GM12878 (cell line): ENCODE results near the gene CGAS.

Source experiments
- CBX5 ChIP-seq: sonication (generic); IDR thresholded peaks from 2 replicates; pipeline ENCODE4 v1.6.1; 2016; ENCODE audit warnings: low read depth, moderate library complexity, mild to moderate bottlenecking, inconsistent platforms
- CREB1 ChIP-seq: IDR thresholded peaks from 2 replicates; pipeline ENCODE4 v1.6.1; 2012; ENCODE audit warnings: low read depth, mild to moderate bottlenecking, inconsistent platforms
- LARP7 ChIP-seq: fragments of 450-650 bp; IDR thresholded peaks from 2 replicates; pipeline ENCODE4 v1.6.1; 2017; ENCODE audit warnings: mild to moderate bottlenecking
- RFX5 ChIP-seq: IDR thresholded peaks from 2 replicates; pipeline ENCODE4 v1.6.1; 2011; ENCODE audit warnings: low read depth, low read length, improper control_type of control experiment
- WRNIP1 ChIP-seq: IDR thresholded peaks from 2 replicates; pipeline ENCODE4 v1.6.1; 2011; ENCODE audit warnings: low read depth, low read length, improper control_type of control experiment, borderline replicate concordance
- ZBED1 ChIP-seq: IDR thresholded peaks from 2 replicates; pipeline ENCODE4 v1.6.1; 2016; ENCODE audit warnings: borderline replicate concordance
- TF ChIP-seq, protein P1 (sequence below), 3 experiments: IDR thresholded peaks in 2 of 3; conservative IDR thresholded peaks in 1 of 3; 2 replicates each; pipeline ENCODE4 v1.5.1; 2011; ENCODE audit warnings: low read depth in 3 of 3, low read length in 3 of 3, mild to moderate bottlenecking in 3 of 3, control low read depth in 2 of 3, moderate library complexity in 2 of 3, inconsistent platforms in 1 of 3, mixed read lengths in 1 of 3; ENCODE audit not compliant: control insufficient read depth in 2 of 3, insufficient read depth in 1 of 3; ENCODE audit errors: extremely low read depth in 1 of 3
- TF ChIP-seq, protein P2 (sequence below): IDR thresholded peaks from 2 replicates; pipeline ENCODE4 v1.6.1; 2011; ENCODE audit warnings: low read depth, mild to moderate bottlenecking, low read length, moderate library complexity, borderline replicate concordance; ENCODE audit errors: extremely low read depth
- TF ChIP-seq, protein P3 (sequence below): fragments of 450-650 bp; IDR thresholded peaks from 2 replicates; pipeline ENCODE4 v1.6.1; 2017; ENCODE audit warnings: mild to moderate bottlenecking
- TF ChIP-seq, protein P4 (sequence below): fragments of 450-650 bp; conservative IDR thresholded peaks from 2 replicates; pipeline ENCODE4 v1.6.1; 2017; ENCODE audit warnings: mild to moderate bottlenecking, moderate library complexity

DNA sequence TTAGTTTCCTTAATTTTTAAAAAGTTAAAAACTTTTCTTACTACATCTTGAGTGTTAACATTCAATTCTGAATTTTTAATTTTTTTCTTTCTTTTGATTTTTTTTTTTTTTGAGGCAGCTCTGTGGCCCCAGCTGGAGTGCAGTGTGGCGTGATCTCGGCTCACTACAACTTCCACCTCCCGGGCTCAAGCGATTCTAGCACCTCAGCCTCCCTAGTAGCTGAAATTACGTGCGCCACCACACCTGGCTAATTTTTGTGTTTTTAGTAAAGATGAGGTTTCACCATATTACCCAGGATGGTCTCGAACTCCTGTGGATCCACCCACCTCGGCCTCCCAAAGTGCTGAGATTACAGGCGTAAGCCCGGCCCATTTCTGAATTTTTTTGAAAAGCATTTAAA lies 56.2 kb downstream of the CGAS start:
- TF ChIP-seq, protein P1, sequence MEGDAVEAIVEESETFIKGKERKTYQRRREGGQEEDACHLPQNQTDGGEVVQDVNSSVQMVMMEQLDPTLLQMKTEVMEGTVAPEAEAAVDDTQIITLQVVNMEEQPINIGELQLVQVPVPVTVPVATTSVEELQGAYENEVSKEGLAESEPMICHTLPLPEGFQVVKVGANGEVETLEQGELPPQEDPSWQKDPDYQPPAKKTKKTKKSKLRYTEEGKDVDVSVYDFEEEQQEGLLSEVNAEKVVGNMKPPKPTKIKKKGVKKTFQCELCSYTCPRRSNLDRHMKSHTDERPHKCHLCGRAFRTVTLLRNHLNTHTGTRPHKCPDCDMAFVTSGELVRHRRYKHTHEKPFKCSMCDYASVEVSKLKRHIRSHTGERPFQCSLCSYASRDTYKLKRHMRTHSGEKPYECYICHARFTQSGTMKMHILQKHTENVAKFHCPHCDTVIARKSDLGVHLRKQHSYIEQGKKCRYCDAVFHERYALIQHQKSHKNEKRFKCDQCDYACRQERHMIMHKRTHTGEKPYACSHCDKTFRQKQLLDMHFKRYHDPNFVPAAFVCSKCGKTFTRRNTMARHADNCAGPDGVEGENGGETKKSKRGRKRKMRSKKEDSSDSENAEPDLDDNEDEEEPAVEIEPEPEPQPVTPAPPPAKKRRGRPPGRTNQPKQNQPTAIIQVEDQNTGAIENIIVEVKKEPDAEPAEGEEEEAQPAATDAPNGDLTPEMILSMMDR (IDR thresholded peaks at IDR 0.05 in 2 of 3, conservative IDR thresholded peaks at IDR 0.05 in 1 of 3; ENCODE audit: control insufficient read depth in 2 of 3, extremely low read depth in 1 of 3, insufficient read depth in 1 of 3, low read depth in 3 of 3, low read length in 3 of 3): no peak
- TF ChIP-seq CBX5 (no peak), CREB1 (no peak), WRNIP1 (no peak), ZBED1 (no peak), LARP7 (no peak), RFX5 (no peak)
- TF ChIP-seq, protein P2, sequence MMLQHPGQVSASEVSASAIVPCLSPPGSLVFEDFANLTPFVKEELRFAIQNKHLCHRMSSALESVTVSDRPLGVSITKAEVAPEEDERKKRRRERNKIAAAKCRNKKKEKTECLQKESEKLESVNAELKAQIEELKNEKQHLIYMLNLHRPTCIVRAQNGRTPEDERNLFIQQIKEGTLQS: no peak
- TF ChIP-seq, protein P3, sequence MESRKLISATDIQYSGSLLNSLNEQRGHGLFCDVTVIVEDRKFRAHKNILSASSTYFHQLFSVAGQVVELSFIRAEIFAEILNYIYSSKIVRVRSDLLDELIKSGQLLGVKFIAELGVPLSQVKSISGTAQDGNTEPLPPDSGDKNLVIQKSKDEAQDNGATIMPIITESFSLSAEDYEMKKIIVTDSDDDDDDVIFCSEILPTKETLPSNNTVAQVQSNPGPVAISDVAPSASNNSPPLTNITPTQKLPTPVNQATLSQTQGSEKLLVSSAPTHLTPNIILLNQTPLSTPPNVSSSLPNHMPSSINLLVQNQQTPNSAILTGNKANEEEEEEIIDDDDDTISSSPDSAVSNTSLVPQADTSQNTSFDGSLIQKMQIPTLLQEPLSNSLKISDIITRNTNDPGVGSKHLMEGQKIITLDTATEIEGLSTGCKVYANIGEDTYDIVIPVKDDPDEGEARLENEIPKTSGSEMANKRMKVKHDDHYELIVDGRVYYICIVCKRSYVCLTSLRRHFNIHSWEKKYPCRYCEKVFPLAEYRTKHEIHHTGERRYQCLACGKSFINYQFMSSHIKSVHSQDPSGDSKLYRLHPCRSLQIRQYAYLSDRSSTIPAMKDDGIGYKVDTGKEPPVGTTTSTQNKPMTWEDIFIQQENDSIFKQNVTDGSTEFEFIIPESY: no peak
- TF ChIP-seq, protein P4, sequence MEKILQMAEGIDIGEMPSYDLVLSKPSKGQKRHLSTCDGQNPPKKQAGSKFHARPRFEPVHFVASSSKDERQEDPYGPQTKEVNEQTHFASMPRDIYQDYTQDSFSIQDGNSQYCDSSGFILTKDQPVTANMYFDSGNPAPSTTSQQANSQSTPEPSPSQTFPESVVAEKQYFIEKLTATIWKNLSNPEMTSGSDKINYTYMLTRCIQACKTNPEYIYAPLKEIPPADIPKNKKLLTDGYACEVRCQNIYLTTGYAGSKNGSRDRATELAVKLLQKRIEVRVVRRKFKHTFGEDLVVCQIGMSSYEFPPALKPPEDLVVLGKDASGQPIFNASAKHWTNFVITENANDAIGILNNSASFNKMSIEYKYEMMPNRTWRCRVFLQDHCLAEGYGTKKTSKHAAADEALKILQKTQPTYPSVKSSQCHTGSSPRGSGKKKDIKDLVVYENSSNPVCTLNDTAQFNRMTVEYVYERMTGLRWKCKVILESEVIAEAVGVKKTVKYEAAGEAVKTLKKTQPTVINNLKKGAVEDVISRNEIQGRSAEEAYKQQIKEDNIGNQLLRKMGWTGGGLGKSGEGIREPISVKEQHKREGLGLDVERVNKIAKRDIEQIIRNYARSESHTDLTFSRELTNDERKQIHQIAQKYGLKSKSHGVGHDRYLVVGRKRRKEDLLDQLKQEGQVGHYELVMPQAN: no peak
